ENCODE results near the gene HAND2.

DNA sequence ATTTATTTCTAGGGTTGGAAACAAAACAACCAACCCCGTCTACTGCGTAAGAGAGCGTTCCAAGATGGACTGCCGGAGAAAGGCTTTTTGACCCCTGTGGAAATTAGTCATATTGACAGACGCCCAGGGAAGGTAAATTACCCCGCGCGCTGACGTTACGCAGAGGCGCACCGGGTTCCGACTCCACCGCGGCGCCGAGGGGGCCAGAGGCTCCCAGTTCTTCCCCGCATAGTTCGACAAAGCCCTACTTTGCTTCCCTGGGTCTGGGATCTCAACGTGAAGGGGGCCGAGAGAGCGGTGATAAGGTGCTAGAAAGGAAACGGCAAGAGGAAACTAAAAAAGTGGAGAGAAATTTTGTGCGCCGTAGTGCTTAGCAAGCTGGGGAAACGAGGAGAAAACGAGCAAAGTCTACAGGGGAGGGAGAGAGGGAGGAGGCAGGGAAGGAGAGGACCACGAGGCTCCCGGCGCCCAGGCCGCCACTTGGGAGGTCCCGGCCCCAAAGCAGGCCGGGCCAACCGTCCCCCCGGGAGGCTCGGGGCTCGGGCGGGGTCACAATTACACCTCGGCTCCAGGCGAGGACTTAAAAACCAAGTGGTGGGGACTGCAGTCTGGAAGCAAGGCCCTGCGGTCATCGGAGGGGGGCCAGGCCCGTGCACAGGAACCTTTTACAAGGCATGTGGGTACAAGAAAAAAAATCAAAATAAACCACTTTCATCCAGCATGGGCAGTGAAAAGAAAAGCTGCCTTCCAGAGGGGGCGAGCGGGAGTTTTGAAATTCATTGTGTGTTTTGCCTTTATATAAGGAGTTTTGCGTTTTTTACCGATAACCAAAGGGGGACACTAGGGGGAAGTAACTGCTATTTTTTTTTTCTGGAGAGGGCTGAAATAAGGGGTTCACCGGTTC, 13.2 kb downstream of the HAND2 start:
- TF ChIP-seq, protein P1, sequence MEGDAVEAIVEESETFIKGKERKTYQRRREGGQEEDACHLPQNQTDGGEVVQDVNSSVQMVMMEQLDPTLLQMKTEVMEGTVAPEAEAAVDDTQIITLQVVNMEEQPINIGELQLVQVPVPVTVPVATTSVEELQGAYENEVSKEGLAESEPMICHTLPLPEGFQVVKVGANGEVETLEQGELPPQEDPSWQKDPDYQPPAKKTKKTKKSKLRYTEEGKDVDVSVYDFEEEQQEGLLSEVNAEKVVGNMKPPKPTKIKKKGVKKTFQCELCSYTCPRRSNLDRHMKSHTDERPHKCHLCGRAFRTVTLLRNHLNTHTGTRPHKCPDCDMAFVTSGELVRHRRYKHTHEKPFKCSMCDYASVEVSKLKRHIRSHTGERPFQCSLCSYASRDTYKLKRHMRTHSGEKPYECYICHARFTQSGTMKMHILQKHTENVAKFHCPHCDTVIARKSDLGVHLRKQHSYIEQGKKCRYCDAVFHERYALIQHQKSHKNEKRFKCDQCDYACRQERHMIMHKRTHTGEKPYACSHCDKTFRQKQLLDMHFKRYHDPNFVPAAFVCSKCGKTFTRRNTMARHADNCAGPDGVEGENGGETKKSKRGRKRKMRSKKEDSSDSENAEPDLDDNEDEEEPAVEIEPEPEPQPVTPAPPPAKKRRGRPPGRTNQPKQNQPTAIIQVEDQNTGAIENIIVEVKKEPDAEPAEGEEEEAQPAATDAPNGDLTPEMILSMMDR (IDR thresholded peaks at IDR 0.05) = no peak
- no peak for TF ChIP-seq POLR2AphosphoS5 (IDR thresholded peaks at IDR 0.05; ENCODE audit: insufficient read depth in 1 of 2, low read depth in 1 of 2)
- no peak for TF ChIP-seq POLR2A (IDR thresholded peaks at IDR 0.05)

Data from vagina (tissue), 2 donors.